ENCODE data around the gene LARGE1.
A peak's percentile ranks its signal among the peaks of the same experiment; 100 is the strongest.

Gene LARGE1

DNA sequence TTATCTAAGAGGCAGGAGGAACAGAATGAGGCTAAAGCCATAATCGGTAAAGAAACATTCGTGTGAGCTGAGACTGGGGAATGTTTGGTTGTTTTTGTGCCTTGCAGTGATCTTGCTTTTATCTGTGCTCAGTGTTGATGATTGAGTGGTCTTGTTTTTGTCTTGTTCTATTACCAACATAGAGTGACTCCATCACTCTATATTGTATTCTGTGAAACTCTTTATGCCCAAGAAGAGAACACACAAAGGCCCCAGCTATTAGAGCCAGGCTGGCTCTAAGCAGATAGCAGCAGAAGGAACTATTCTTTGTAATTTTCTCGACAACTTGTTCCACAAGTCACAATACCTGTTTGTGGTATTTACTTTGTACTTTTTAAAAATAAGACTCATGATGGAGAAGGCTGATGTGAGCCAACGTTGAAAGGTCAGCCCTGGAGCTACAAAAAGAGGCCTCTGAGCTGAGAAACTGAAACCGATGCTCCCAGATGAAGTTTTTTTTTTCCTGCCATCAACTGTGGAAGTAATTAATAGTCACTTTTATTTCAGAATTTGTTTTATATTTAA is 68.4 kb downstream of the LARGE1 start:
- DNase-seq: no peak

- peak; percentile 54 for DNase-seq
Observed at GRCh38 chr22:33851240-33851639, 69.0 kb downstream of the LARGE1 start.

- DNase-seq: no peak
Observed at GRCh38 chr22:33850724-33851123, 69.6 kb downstream of the LARGE1 start.

DNA sequence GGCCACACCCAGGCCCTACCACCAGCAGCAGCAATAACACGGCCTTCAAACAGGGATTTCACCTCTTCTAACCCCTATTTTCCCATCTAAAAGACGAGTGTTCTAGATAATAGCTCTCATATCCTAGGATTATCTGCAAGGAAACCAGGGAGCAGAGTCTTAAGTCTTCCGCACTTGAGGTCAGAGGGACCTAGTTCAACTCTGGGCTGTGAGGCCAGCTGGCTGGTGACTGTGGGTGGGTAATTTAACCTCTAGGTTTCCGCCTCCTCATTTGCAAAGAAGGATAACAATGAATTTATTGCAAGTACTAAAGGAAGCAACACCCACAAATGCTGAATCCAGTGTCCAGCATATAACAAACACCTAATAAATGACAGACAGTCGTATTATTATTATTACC is 70.1 kb downstream of the LARGE1 start:
- DNase-seq: no peak

DNA sequence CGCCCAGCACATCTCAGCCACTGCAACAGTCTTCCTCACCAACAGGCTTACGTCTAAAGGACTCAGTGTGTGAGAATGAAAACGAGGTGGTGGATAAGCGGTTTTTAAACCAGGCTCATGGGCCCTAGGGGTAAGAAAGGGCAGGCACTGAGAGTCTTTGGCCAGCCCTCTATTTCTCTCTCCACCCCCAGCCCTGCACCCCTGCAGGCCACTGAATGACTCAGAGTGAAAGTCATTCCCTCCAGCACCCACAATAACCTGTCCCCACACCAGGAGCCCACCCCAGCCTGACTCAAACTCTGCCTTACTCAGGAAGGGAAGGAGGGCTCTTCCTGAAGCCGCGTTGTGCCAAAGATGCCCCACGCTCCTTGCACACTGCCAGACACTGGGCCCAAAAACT is 72.0 kb downstream of the LARGE1 start:
- DNase-seq: no peak

GRCh38 chr22:33844273-33844672 is 76.0 kb downstream of the LARGE1 start:
- DNase-seq: peak; percentile 44

DNA sequence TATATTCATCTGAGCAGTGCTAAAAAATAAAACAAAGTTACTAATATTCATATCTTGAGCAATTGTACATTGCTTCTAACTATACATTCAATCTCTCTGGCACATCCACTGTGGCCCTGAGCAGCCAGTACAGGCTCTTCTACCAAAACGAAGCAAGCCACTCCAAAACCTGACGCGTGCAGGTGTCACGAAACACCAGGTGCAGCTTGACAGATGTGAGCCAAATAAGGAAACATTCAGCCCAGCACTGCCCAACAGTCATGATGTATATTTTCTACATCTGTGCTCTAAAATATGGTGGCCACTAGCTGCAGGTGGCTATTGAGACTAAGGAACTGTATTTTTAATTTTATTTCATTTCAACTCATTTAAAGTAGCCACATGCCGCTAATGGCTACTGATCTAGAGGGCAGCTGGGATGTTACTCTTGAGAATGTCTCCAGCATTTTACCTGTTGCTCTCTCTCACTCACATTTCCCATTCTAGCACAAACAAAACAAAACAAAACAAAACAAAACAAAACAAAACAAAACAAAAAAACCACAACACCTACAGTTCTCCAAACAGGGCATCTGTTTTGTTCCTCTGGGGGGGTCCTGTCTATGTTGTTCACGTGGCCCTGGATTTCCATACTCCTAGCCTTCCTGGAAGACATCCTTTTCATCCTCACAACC is 77.7 kb downstream of the LARGE1 start:
- peak; percentile 83 for DNase-seq

GRCh38 chr22:33842006-33842354 is 78.3 kb downstream of the LARGE1 start:
- no peak for DNase-seq

GRCh38 chr22:33841281-33842005 is 78.8 kb downstream of the LARGE1 start:
- no peak for DNase-seq

- DNase-seq: no peak
Observed at GRCh38 chr22:33838644-33839043, 81.6 kb downstream of the LARGE1 start.

DNA sequence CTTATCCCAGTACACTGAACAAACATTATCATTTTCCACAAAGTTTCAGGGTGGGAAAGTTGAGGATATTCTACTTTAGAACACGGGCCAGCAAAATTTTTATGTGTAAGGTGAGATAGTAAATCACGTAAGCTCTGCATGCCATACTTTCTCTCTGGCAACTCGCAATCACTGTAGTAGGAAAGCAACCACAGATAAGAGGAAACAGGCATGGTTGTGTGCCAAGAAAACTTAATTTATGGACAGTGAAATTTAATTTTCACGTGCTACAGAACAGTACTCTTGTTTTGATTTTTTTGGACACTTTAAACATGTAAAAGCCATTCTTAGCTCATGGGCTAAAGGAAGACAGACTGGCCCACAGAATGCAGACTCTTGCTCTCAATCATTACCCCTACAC is 82.5 kb downstream of the LARGE1 start:
- no peak for DNase-seq

DNA sequence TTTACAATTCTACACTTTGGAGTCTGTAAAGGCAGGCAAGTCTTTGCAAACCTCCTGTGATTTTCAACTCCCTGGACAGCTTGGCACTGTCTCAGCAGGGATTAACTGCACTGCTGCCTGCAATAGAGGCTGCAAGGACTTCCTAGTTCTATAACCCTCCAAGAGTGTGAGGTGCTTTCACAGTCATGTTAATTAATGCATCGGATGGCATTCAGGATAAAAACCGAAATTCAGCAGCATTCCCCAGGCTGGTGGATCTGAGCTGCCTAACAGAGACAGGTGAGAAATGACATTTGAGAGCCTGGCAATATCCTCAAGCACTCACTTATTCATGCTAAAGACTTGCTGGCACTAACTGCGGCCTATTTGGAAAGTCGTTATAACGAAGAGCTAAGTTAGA is 85.0 kb downstream of the LARGE1 start:
- no peak for DNase-seq

- DNase-seq: no peak
Observed at GRCh38 chr22:33832558-33833151, 87.6 kb downstream of the LARGE1 start.

GRCh38 chr22:33831651-33832050 is 88.6 kb downstream of the LARGE1 start:
- no peak for DNase-seq

DNA sequence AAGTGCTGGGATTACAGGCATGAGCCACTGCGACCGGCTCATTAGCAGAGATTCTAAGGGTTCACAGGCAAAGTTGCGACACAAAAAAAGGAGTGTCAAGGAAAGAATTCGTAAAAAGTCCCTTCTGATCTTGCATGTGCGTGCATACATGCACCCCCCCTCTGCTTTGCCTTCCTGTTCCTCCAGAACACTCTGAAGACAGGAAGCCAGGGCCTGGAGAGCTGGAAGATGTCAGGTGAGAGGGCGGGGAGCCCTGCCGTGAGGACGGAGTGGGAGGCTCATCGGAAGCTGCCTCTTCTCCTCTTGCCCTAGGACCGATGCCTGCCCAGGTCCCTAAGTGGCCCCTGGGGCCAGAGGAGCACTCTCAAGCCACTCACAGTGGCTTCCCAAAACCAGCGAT is 89.1 kb downstream of the LARGE1 start:
- no peak for DNase-seq

- DNase-seq: no peak
Observed at GRCh38 chr22:33829546-33830280, 90.6 kb downstream of the LARGE1 start.

DNA sequence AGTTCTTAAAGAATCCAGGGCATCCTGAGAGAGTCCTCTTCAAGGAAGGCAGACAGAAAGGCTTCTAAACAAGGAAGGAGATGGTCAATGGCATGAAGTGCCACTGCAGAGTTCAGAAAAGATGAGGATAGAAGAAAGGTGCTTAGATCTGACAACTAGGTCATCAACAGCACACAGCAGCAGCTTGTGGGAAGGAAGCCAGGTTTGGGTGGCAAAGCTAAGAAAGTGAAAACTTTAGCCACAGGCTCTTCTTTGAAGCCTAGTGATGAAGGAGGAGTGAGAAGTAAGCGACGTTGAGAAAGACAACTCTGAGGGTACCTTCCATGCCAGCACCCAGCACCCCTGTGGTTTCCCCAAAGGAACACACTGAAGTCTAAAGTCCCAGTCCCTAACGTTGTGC is 92.0 kb downstream of the LARGE1 start:
- no peak for DNase-seq

GRCh38 chr22:33825761-33826160 is 94.5 kb downstream of the LARGE1 start:
- no peak for DNase-seq

DNA sequence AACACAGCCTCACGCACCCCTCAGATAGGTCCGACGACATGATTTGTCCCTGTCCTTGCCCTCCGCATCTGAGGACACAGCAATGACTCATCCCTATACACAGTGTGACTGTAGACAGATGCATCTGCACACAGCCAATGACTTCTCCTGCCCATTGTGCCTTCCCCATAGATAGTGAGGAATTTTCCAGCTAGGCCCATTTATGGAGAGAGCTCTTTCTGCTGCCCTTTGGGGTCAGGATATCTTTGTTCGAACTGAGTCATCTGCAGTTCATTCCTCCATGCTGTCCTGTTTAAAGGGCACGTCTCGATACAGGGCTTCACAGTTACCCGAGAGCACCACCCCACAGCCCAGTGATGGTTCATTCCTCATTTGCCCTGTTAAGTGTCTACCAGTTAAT is 96.7 kb downstream of the LARGE1 start:
- no peak for DNase-seq

- DNase-seq: no peak
Observed at GRCh38 chr22:33821290-33821689, 99.0 kb downstream of the LARGE1 start.

- DNase-seq: no peak
Observed at GRCh38 chr22:33819743-33820142, 100.5 kb downstream of the LARGE1 start.

- DNase-seq: peak; percentile 77
Observed at GRCh38 chr22:33817512-33818127, 102.7 kb downstream of the LARGE1 start.

All from DMS153 (cell line).